HCT116 (cell line): Measurements from ENCODE around the gene PSKH1. TPM values are rescaled to one million over a fixed set of nuclear protein-coding genes. Genes with fewer than 3 reads are reported as not detected.

ENCODE experiments used
- ATAC-seq: fragments of 200-7000 bp; cut with Tn5 transposase; 2 replicates; pipeline ENCODE4 v1.9.1; 2020; ENCODE audit warnings: mild to moderate bottlenecking, moderate library complexity
- BruUV-seq: library from RNA; stranded (reverse); fragments of 400-500 nt; replicated peaks from 2 replicates; lab custom pipeline; 2021; lab: Mats Ljungman, UMichigan
- CTCF ChIA-PET: fragments of 300-600 bp; sonication (Branson Sonifier 250); formaldehyde crosslinking; loops from one replicate; lab custom pipeline; 2021; ENCODE audit warnings: antibody characterized with exemption; lab: Charles Lee
- POLR2A ChIA-PET: fragments of 300-600, 350-600 bp; sonication (Branson Sonifier 250); formaldehyde crosslinking; loops from one replicate; lab custom pipeline; 2021; ENCODE audit warnings: antibody characterized with exemption; lab: Charles Lee
- RAD21 ChIA-PET, 2 experiments: fragments of 300-600 bp; sonication (Branson Sonifier 250); formaldehyde crosslinking; loops; one replicate each; lab custom pipeline; 2023; ENCODE audit warnings: low total read pairs in 2 of 2; ENCODE audit not compliant: uncharacterized antibody in 2 of 2, unreplicated experiment in 2 of 2, low non-redundant PET in 1 of 2; lab: Charles Lee
- DNase-seq: peaks from one replicate; pipeline ENCODE4 v3.0.0-alpha.2; 2010; ENCODE audit warnings: low read depth, low spot score
- H2AFZ ChIP-seq: fragments of 200-600 bp; shearing (Covaris generic), sonication (generic); 2 replicates; pipeline ENCODE4 v1.6.1; 2017; ENCODE audit warnings: low read depth, mixed run types, mixed read lengths, antibody characterized with exemption, low read length; ENCODE audit not compliant: poor library complexity, severe bottlenecking
- H3K27ac ChIP-seq: 2 replicates; pipeline ENCODE4 v1.5.1; 2012; ENCODE audit warnings: low read depth, low read length
- H3K27me3 ChIP-seq: fragments of 200-600 bp; sonication (generic); 2 replicates; pipeline ENCODE4 v1.6.1; 2016; ENCODE audit warnings: mixed run types, low read length, mixed read lengths; ENCODE audit not compliant: insufficient read depth
- H3K36me3 ChIP-seq, 2 experiments: fragments of 200-500 bp in 1 of 2; fragments of 200-600 bp in 1 of 2; sonication (Bioruptor generic) in 1 of 2; sonication (generic) in 1 of 2; 2 replicates each; pipeline versions ENCODE4 v1.5.1 to v1.6.1; 2014 to 2016; ENCODE audit warnings: low read length in 2 of 2, inconsistent platforms in 1 of 2, mixed read lengths in 1 of 2, mixed run types in 1 of 2; ENCODE audit not compliant: insufficient read depth in 2 of 2, control insufficient read depth in 1 of 2
- H3K4me1 ChIP-seq, 2 experiments: fragments of 200-600 bp in 1 of 2; sonication (generic) in 1 of 2; 2 replicates each; pipeline versions ENCODE4 v1.5.1 to v1.6.1; 2012 to 2017; ENCODE audit warnings: low read length in 2 of 2, inconsistent platforms in 1 of 2, mild to moderate bottlenecking in 1 of 2, mixed read lengths in 1 of 2, mixed run types in 1 of 2, moderate library complexity in 1 of 2; ENCODE audit not compliant: insufficient read depth in 2 of 2, control insufficient read depth in 1 of 2
- H3K4me2 ChIP-seq: fragments of 200-600 bp; sonication (generic); 2 replicates; pipeline ENCODE4 v1.6.1; 2017; ENCODE audit warnings: mixed run types, low read length, mixed read lengths
- H3K4me3 ChIP-seq, 2 experiments: fragments of 200-600 bp in 1 of 2; sonication (generic) in 1 of 2; replicated peaks in 1 of 2; 2 replicates each; pipeline ENCODE4 v1.5.1; 2011 to 2016; ENCODE audit warnings: low read length in 2 of 2, control low read depth in 1 of 2, low read depth in 1 of 2, mild to moderate bottlenecking in 1 of 2, mixed read lengths in 1 of 2, mixed run types in 1 of 2
- H3K79me2 ChIP-seq: fragments of 200-600 bp; sonication (generic); 2 replicates; pipeline ENCODE4 v1.6.1; 2017; ENCODE audit warnings: mild to moderate bottlenecking, mixed run types, low read length, moderate library complexity, mixed read lengths; ENCODE audit not compliant: insufficient read depth
- H3K9ac ChIP-seq: fragments of 200-600 bp; sonication (generic); 2 replicates; pipeline ENCODE4 v1.6.1; 2016; ENCODE audit warnings: low read length, mixed read lengths
- H3K9me2 ChIP-seq: fragments of 200-600 bp; sonication (generic), shearing (Covaris generic); 2 replicates; pipeline ENCODE4 v1.6.1; 2017; ENCODE audit warnings: mixed run types, mild to moderate bottlenecking, moderate library complexity; ENCODE audit not compliant: insufficient read depth
- H3K9me3 ChIP-seq, 2 experiments: fragments of 200-500 bp in 1 of 2; fragments of 200-600 bp in 1 of 2; sonication (Bioruptor generic) in 1 of 2; sonication (generic) in 1 of 2; 2 replicates each; pipeline ENCODE4 v1.6.1; 2014 to 2017; ENCODE audit warnings: low read length in 2 of 2, mixed read lengths in 2 of 2, inconsistent platforms in 1 of 2, low read depth in 1 of 2, mild to moderate bottlenecking in 1 of 2, mixed run types in 1 of 2, moderate library complexity in 1 of 2; ENCODE audit not compliant: control insufficient read depth in 1 of 2, insufficient read depth in 1 of 2
- H4K20me1 ChIP-seq: fragments of 200-600 bp; sonication (generic), shearing (Covaris generic); 2 replicates; pipeline ENCODE4 v1.6.1; 2017; ENCODE audit warnings: mixed run types, mild to moderate bottlenecking, moderate library complexity; ENCODE audit not compliant: insufficient read depth
- EGR1 ChIP-seq: IDR thresholded peaks from 2 replicates; pipeline ENCODE4 v1.6.1; 2012; ENCODE audit warnings: low read depth
- MAX ChIP-seq: IDR thresholded peaks from 2 replicates; pipeline ENCODE4 v1.6.1; 2012
- POLR2AphosphoS5 ChIP-seq: IDR thresholded peaks from 2 replicates; pipeline ENCODE4 v1.6.1; 2011; ENCODE audit warnings: mild to moderate bottlenecking, low read depth, low read length, moderate library complexity
- RAD21 ChIP-seq: IDR thresholded peaks from 2 replicates; pipeline ENCODE4 v1.6.1; 2012; ENCODE audit warnings: low read depth, mild to moderate bottlenecking
- REST ChIP-seq: IDR thresholded peaks from 2 replicates; pipeline ENCODE4 v1.6.1; 2012; ENCODE audit warnings: low read depth
- SIN3A ChIP-seq: IDR thresholded peaks from 2 replicates; pipeline ENCODE4 v1.6.1; 2012; ENCODE audit warnings: low read depth
- SP1 ChIP-seq: IDR thresholded peaks from 2 replicates; pipeline ENCODE4 v1.6.1; 2012; ENCODE audit warnings: low read depth
- YY1 ChIP-seq: IDR thresholded peaks from 2 replicates; pipeline ENCODE4 v1.6.1; 2011; ENCODE audit warnings: low read length, low read depth, moderate library complexity, mild to moderate bottlenecking; ENCODE audit not compliant: insufficient replicate concordance; ENCODE audit errors: extremely low read depth
- ZBTB33 ChIP-seq: IDR thresholded peaks from 2 replicates; pipeline ENCODE4 v1.6.1; 2011; ENCODE audit warnings: mild to moderate bottlenecking, low read length, moderate library complexity; ENCODE audit not compliant: insufficient replicate concordance; ENCODE audit errors: extremely low read depth
- intact Hi-C: fragments of 100-400 bp; cut with micrococcal nuclease; formaldehyde crosslinking; loops from 2 replicates; pipeline ENCODE4 v1.10.0; 2022
- total RNA-seq: library from RNA; stranded (reverse); gene quantifications from one replicate; pipeline ENCODE4 v1.2.1, GENCODE V29; 2021; ENCODE audit not compliant: unreplicated experiment

Gene PSKH1
- total RNA-seq, 1 experiment from 2014 or later, result 16.2 TPM

GRCh38 chr16:67846320-67847063, 46.6 kb upstream of the PSKH1 start, which contains the start of gene NUTF2:
Gene NUTF2 (plus strand): TSS chr16:67846933. CDS start chr16:67865131, 18,198 bp downstream.
- CTCF ChIA-PET, result interaction anchor here (2.4 kb wide), 1 partner anchor 30 kb away, joined by 18 read pairs; no protein-coding TSS in a partner anchor

More at GRCh38 chr16:67846320-67847063, 46.6 kb upstream of the PSKH1 start, which contains the start of gene NUTF2:
- H3K9me2 ChIP-seq, result no peaks in the 10 kb centered on the region
- no peaks in the 10 kb centered on the region for H3K9me3 ChIP-seq
- H3K4me3 ChIP-seq, result peak within 1 kb of the TSS; percentile 83 to 96
- H3K36me3 ChIP-seq, result peaks cover 4 to 6% of the 10 kb centered on the region in 2 experiments; a peak in 2 of 4 replicates
- H2AFZ ChIP-seq, result peak within 1 kb of the TSS; percentile 92
- intact Hi-C loops, result loop anchor here (1.0 kb wide), 1 partner anchor 40 kb away; the partner anchor contains the start of genes RANBP10 and TSNAXIP1
- POLR2A ChIA-PET, result interaction anchor here (0.7 to 1.7 kb wide), 3 partner anchors 12 to 40 kb away, joined by 3 to 6 read pairs (median 5); partner anchors contain the start of genes RANBP10 and TSNAXIP1
- H3K9ac ChIP-seq, result peak within 1 kb of the TSS; percentile 93
- BruUV-seq, result no TSS peak
- H3K79me2 ChIP-seq, result peaks cover 63% of the 10 kb centered on the region
- peaks cover 16 to 48% of the 10 kb centered on the region in 2 experiments for H3K4me1 ChIP-seq
- peak; percentile 81 for DNase-seq
- RAD21 ChIA-PET, result interaction anchor here in 1 of 2 experiments (1.4 kb wide), 1 partner anchor 20 kb away, joined by 4 read pairs; no protein-coding TSS in a partner anchor
- ATAC-seq, result peak; percentile 76
- H3K27me3 ChIP-seq, result no peaks in the 10 kb centered on the region
- peak within 1 kb of the TSS; percentile 83 for H3K27ac ChIP-seq
- peaks cover 4% of the 10 kb centered on the region; the same call in 1 of the 2 replicates for H4K20me1 ChIP-seq
- H3K4me2 ChIP-seq, result peak within 1 kb of the TSS; percentile 82
- TF ChIP-seq MAX, result peak; percentile 79; the same call in 1 of the 2 replicates
- no peak for TF ChIP-seq SIN3A
- TF ChIP-seq REST, result no peak
- TF ChIP-seq POLR2AphosphoS5, result peak; percentile 78
- TF ChIP-seq SP1, result peak; percentile 81
- TF ChIP-seq YY1, result peak; percentile 76
- peak; percentile 76 for TF ChIP-seq ZBTB33
- TF ChIP-seq RAD21, result no peak
- TF ChIP-seq EGR1, result peak; percentile 75
